Hepatocyte (in vitro differentiated cells): Measurements from ENCODE around the gene SFRP4. TPM values are rescaled to one million over a fixed set of nuclear protein-coding genes. Genes with fewer than 3 reads are reported as not detected.

Source experiments
- DNase-seq: peaks from one replicate; pipeline ENCODE4 v3.0.0-alpha.2; 2016; ENCODE audit warnings: low spot score
- H2AFZ ChIP-seq: fragments of 200-600 bp; sonication (generic); 2 replicates; pipeline ENCODE4 v1.6.0; 2016; ENCODE audit warnings: antibody characterized with exemption, mild to moderate bottlenecking
- H3K27ac ChIP-seq: fragments of 200-600 bp; sonication (generic); 2 replicates; pipeline ENCODE4 v1.5.1; 2016; ENCODE audit warnings: mild to moderate bottlenecking
- H3K27me3 ChIP-seq: fragments of 200-600 bp; sonication (generic); 2 replicates; pipeline ENCODE4 v1.6.1; 2016
- H3K36me3 ChIP-seq: fragments of 200-600 bp; sonication (generic); replicated peaks from 2 replicates; pipeline ENCODE4 v1.5.1; 2016; ENCODE audit warnings: low read depth; ENCODE audit not compliant: insufficient read depth
- H3K4me1 ChIP-seq: fragments of 200-600 bp; sonication (generic); 2 replicates; pipeline ENCODE4 v1.5.1; 2016; ENCODE audit warnings: mild to moderate bottlenecking, moderate library complexity; ENCODE audit not compliant: insufficient read depth
- H3K4me2 ChIP-seq: fragments of 200-600 bp; sonication (generic); 2 replicates; pipeline ENCODE4 v1.6.0; 2016
- H3K4me3 ChIP-seq: fragments of 200-600 bp; sonication (generic); 2 replicates; pipeline ENCODE4 v1.5.1; 2016; ENCODE audit warnings: mild to moderate bottlenecking
- H3K79me2 ChIP-seq: fragments of 200-600 bp; sonication (generic); 2 replicates; pipeline ENCODE4 v1.6.0; 2017; ENCODE audit warnings: mild to moderate bottlenecking
- H3K9me2 ChIP-seq: fragments of 200-600 bp; sonication (generic); replicated peaks from 2 replicates; pipeline ENCODE4 v1.6.0; 2017; ENCODE audit warnings: mild to moderate bottlenecking; ENCODE audit not compliant: insufficient read depth
- H3K9me3 ChIP-seq: fragments of 200-600 bp; sonication (generic); 2 replicates; pipeline ENCODE4 v1.5.1; 2016; ENCODE audit warnings: low read depth, mild to moderate bottlenecking
- H4K20me1 ChIP-seq: fragments of 200-600 bp; sonication (generic); 2 replicates; pipeline ENCODE4 v1.6.0; 2016; ENCODE audit warnings: mild to moderate bottlenecking; ENCODE audit not compliant: insufficient read depth, poor library complexity, severe bottlenecking
- EZH2 ChIP-seq: fragments of 200-600 bp; sonication (generic); IDR thresholded peaks from 2 replicates; pipeline ENCODE4 v1.6.1; 2016; ENCODE audit warnings: antibody characterized with exemption, mild to moderate bottlenecking, borderline replicate concordance
- EZH2phosphoT487 ChIP-seq: fragments of 200-600 bp; sonication (generic); IDR thresholded peaks from one replicate; pipeline ENCODE4 v1.6.1; 2018; ENCODE audit warnings: antibody characterized with exemption, mild to moderate bottlenecking, low read depth, moderate library complexity; ENCODE audit not compliant: unreplicated experiment, severe bottlenecking
- WGBS: methylation state at CpG from one replicate; pipeline ENCODE4 v1.1.6; 2016; ENCODE audit warnings: low lambda C conversion rate; ENCODE audit errors: missing lambda C conversion rate; 5-methylcytosine and 5-hydroxymethylcytosine counted together
- polyA plus RNA-seq: library from polyadenylated mRNA; unstranded; fragments of >200 nt; fragmentation: Nextera tagmentation; extraction: Ambion mirVana; gene quantifications from 2 replicates; pipeline ENCODE4 v1.2.1, GENCODE V29; 2016
- total RNA-seq: library from RNA; depleted of rRNA; stranded (reverse); fragments of >200 nt; gene quantifications from 2 replicates; pipeline ENCODE4 v1.2.3, GENCODE V29; 2014
- TF ChIP-seq, protein P1 (sequence below): fragments of 200-600 bp; sonication (generic); IDR thresholded peaks from 2 replicates; pipeline ENCODE4 v1.5.1; 2016; ENCODE audit warnings: antibody characterized with exemption, mild to moderate bottlenecking; ENCODE audit not compliant: poor library complexity

The SFRP4 gene
- total and polyA plus RNA-seq, 2 experiments from 2014 or later, result 1.1 to 1.3 TPM

DNA sequence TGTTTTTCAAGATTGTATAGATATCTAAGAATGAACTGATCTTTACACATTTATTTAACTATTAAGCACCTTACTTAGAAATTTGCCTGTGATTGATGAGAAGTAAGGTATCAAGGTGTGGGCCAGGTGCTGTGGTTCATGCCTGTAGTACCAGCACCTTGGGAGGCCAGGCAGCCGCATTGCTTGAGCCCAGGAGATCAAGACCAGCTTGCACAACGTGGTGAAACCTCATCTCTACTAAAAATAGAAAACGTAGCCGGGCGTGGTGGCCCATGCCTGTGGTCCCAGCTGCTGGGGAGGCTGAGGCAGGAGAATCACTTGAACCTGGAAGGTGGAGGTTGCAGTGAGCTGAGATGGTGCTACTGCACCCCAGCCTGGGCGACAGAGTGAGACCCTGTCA lies 34.5 kb downstream of the SFRP4 start:
- WGBS, result 89% methylated on average over 6 of the region's 6 CpGs
- TF ChIP-seq, protein P1, sequence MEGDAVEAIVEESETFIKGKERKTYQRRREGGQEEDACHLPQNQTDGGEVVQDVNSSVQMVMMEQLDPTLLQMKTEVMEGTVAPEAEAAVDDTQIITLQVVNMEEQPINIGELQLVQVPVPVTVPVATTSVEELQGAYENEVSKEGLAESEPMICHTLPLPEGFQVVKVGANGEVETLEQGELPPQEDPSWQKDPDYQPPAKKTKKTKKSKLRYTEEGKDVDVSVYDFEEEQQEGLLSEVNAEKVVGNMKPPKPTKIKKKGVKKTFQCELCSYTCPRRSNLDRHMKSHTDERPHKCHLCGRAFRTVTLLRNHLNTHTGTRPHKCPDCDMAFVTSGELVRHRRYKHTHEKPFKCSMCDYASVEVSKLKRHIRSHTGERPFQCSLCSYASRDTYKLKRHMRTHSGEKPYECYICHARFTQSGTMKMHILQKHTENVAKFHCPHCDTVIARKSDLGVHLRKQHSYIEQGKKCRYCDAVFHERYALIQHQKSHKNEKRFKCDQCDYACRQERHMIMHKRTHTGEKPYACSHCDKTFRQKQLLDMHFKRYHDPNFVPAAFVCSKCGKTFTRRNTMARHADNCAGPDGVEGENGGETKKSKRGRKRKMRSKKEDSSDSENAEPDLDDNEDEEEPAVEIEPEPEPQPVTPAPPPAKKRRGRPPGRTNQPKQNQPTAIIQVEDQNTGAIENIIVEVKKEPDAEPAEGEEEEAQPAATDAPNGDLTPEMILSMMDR, result no peak
- TF ChIP-seq EZH2phosphoT487 (no peak), EZH2 (no peak)
- DNase-seq, result no peak
- no peak overlapping the region for H2AFZ ChIP-seq
- no peaks in the 10 kb centered on the region for H3K9me2 ChIP-seq
- no peak overlapping the region for H3K4me3 ChIP-seq
- no peak overlapping the region for H3K27ac ChIP-seq
- no peak overlapping the region for H3K4me2 ChIP-seq
- no peaks in the 10 kb centered on the region for H3K4me1 ChIP-seq
- H3K27me3 ChIP-seq, result no peaks in the 10 kb centered on the region
- H3K79me2 ChIP-seq, result no peaks in the 10 kb centered on the region
- H4K20me1 ChIP-seq, result no peaks in the 10 kb centered on the region
- no peaks in the 10 kb centered on the region for H3K36me3 ChIP-seq
- no peaks in the 10 kb centered on the region for H3K9me3 ChIP-seq

Other genes starting within 250 kb of the SFRP4 start
- not detected in 2 replicates for gene GPR141, start 233.1 kb downstream of the SFRP4 start, total RNA-seq
- not detected in 2 replicates for gene GPR141, start 233.1 kb downstream of the SFRP4 start, polyA plus RNA-seq
- gene NME8, start 68.2 kb downstream of the SFRP4 start, total RNA-seq, result not detected in 2 replicates
- 0.23 TPM in 1 of 2 replicates, not detected in the other for gene NME8, start 68.2 kb downstream of the SFRP4 start, polyA plus RNA-seq
- gene EPDR1, start 3.8 kb upstream of the SFRP4 start, total RNA-seq, result 9.6 and 12.2 TPM in 2 replicates
- 3.7 and 6.8 TPM in 2 replicates for gene EPDR1, start 3.8 kb upstream of the SFRP4 start, polyA plus RNA-seq